Activated naive CD4-positive, alpha-beta T cell treated with anti-CD3 and anti-CD28 coated beads, Interleukin-2, amount 50 U/mL, for 72 hours (primary cell): ENCODE results near the gene TM9SF3. TPM values are rescaled to one million over a fixed set of nuclear protein-coding genes. Genes with fewer than 3 reads are reported as not detected.

Experiments used
- ATAC-seq, 2 donors: fragments of 150-1000 bp; cut with Tn5 transposase; 2 replicates each; pipeline ENCODE4 v1.10.0; 2021; ENCODE audit warnings: mild to moderate bottlenecking in 2 of 2, moderate library complexity in 2 of 2
- DNase-seq, 2 donors: peaks; one replicate each; pipeline ENCODE4 v3.0.0; 2021 to 2022; ENCODE audit warnings: low spot score in 2 of 2
- H3K27ac Mint-ChIP-seq, 2 donors: one replicate each; pipeline ENCODE4 v1.8.0; 2022; ENCODE audit warnings: mild to moderate bottlenecking in 2 of 2, mixed read lengths in 2 of 2
- H3K36me3 Mint-ChIP-seq, 2 donors: one replicate each; pipeline ENCODE4 v1.8.0; 2022; ENCODE audit warnings: mixed read lengths in 2 of 2
- H3K9me3 Mint-ChIP-seq, 2 donors: one replicate each; pipeline ENCODE4 v1.8.0; 2022; ENCODE audit warnings: mixed read lengths in 2 of 2
- total RNA-seq, 2 donors: library from RNA; stranded (reverse); gene quantifications; one replicate each; pipeline ENCODE4 v1.2.3, GENCODE V29; 2022

The TM9SF3 gene
- total RNA-seq, 2 donors from 2014 or later, result 48.4 to 64.7 TPM

DNA sequence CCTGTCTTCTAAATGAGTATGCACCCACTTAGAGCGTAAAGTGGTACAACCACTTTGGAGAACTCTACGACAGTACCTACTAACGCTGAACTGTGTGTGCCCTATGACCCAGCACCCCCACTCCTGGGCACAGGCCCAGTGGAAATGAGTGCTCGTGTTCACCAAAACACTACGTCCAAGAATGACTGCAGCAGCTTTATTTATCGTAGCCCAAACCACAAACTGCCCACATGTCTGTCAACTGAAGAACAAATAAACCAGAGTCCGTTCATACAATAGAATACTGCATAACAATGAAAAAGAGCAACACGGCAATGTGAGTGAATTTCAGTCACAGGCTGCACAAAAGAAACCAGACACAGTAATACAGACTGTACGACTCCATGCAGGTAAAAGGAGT, 108.5 kb downstream of the TM9SF3 start:
- H3K9me3 Mint-ChIP-seq, result no peaks in the 10 kb centered on the region
- DNase-seq, result no peak

DNA sequence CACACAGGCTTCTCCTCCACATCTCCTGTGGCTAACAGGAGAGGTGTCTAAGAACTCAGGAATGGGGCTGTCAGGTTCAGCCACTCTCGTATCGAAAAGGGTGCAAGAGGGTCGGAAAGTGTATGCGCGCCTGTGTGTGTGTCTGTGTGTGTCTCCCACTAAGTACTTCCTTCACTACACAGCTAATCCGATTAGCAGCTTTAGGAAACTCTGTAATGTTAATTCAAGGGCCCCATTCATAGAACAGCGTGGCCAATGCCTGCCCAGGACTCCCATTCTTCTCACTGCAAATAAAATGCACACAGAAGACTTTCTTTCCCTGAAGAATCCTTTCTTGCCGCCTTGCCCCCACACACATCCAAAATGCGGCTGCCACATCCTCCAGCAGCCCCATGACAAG, 112.9 kb downstream of the TM9SF3 start:
- Mint-ChIP-seq H3K9me3 (no peaks in the 10 kb centered on the region), H3K36me3 (no peaks in the 10 kb centered on the region), H3K27ac (no peak overlapping the region)
- ATAC-seq (no peak), DNase-seq (no peak)

More for the DNA sequence above, 108.5 kb downstream of the TM9SF3 start:
- no peak overlapping the region for H3K27ac Mint-ChIP-seq
- H3K36me3 Mint-ChIP-seq, result no peaks in the 10 kb centered on the region
- ATAC-seq, result no peak

DNA sequence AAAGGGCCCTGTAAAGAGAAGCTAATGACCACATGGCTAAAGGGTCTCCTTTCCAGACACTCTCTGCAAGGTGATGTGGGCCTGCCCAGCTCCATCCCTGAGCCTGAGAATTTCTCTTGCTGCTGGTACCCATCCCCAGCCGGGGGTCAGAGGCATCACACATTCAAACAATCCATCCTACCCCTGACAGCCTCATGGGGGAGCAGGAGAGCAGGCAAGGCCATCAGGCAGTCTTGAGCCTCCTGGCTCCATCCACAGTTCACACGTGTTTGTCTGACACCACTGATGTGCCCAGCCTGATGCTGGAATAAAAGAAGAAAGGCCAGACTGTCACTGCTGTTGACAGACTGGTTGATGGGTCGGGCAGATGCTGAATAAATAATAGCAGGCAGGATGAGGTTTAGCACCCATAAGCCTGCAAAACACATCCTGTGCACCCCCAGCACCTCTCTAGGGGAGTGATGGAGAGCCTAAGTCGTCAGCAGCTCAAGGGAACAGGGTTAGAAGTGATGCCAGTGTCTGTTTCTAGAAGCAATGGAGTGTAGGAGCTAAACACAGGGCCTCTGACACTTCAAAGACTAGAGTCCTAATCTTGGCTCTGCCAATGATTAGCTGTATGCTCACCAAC, 116.6 kb downstream of the TM9SF3 start:
- Mint-ChIP-seq H3K27ac (no peak overlapping the region), H3K36me3 (no peaks in the 10 kb centered on the region), H3K9me3 (no peaks in the 10 kb centered on the region)
- DNase-seq (peak in 1 of 2 donors; percentile 35), ATAC-seq (peak; percentile 52 to 71)

DNA sequence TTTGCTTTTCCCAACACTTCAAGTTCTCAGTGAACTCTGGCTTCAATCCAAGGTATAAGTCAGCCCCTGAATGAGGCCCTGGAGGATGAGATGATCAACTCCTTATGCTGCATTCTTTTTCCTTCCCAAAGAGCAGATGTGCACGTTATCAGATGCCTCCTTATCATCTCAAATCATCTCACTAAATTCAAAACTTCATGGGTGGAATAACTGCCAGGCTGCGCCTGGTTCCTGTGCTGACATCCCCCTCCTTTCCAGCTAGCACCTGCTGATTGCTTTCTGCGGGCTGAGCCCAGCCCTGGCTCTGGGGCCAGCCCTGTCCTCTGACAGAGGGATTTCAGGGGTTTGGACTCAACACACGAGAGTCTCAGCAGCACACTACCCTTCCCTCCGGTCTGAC, 118.0 kb downstream of the TM9SF3 start:
- DNase-seq, result no peak
- ATAC-seq, result no peak
- no peaks in the 10 kb centered on the region for H3K9me3 Mint-ChIP-seq
- no peak overlapping the region for H3K27ac Mint-ChIP-seq
- no peaks in the 10 kb centered on the region for H3K36me3 Mint-ChIP-seq

Other genes starting within 250 kb of the TM9SF3 start
- not detected for gene OPALIN, start 228.0 kb downstream of the TM9SF3 start, total RNA-seq
- under 1 TPM in 1 of 2 donors, not detected in 1; 0.16 TPM for gene TLL2, start 73.1 kb downstream of the TM9SF3 start, total RNA-seq
- 1 to 10 TPM in 1 of 2 donors, under 1 TPM in 1; 0.87 to 9.1 TPM for gene PIK3AP1, start 133.5 kb upstream of the TM9SF3 start, total RNA-seq
- gene LCOR, start 245.3 kb upstream of the TM9SF3 start, total RNA-seq, result 10 to 100 TPM; 27.1 to 30.0 TPM